Measurements from ENCODE around the gene MED13L. TPM values are rescaled to one million over a fixed set of nuclear protein-coding genes. Genes with fewer than 3 reads are reported as not detected.
A peak's percentile ranks its signal among the peaks of the same experiment; 100 is the strongest.

The MED13L gene
- total RNA-seq, 1 donor from 2014 or later: 117 TPM

DNA sequence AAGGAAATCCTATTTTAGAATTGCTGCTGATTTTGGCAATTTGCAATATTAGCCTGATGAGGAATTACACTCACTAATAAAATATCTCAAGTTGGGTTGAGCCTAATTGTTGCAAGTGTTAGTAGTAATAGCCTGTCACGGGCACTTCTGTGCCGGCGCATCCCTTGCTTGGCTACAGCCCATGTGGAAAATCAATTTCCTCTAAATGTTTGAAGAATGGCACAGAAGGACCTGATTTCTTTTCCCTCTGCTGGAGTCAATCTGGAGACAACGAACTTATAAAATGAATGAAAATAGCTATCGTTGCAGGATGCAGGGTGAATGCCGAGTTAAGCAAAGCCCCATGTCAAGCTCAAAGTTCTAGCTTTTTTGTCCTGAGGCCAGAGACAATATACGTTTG, 31.2 kb upstream of the MED13L start:
- H3K4me1 ChIP-seq: peaks cover 0 to 7% of the 10 kb centered on the region in 2 donors
- H3K36me3 ChIP-seq: no peaks in the 10 kb centered on the region
- H3K4me3 ChIP-seq: no peak overlapping the region
- intact Hi-C loops (cut with DNase I): no loop called here
- DNase-seq (ENCODE audit: low spot score in 2 of 2): peak in 1 of 2 donors; percentile 47
- H3K9me3 ChIP-seq: peaks cover 0 to 5% of the 10 kb centered on the region in 2 donors
- no peaks in the 10 kb centered on the region for H3K27me3 ChIP-seq
- H3K27ac ChIP-seq: no peak overlapping the region
- TF ChIP-seq CTCF (IDR thresholded peaks at IDR 0.05): no peak

- no peak overlapping the region for H3K27ac ChIP-seq
- intact Hi-C loops (cut with DNase I): no loop called here
- no peak overlapping the region for H3K4me3 ChIP-seq
- peaks cover 0 to 5% of the 10 kb centered on the region in 2 donors for H3K9me3 ChIP-seq
- no peak for DNase-seq (ENCODE audit: low spot score in 2 of 2)
- H3K27me3 ChIP-seq: no peaks in the 10 kb centered on the region
- H3K4me1 ChIP-seq: peaks cover 0 to 9% of the 10 kb centered on the region in 2 donors
- H3K36me3 ChIP-seq: no peaks in the 10 kb centered on the region
- TF ChIP-seq CTCF (IDR thresholded peaks at IDR 0.05): no peak
Measured at GRCh38 chr12:116306968-116307367, 29.5 kb upstream of the MED13L start.

GRCh38 chr12:116306506-116306905, 29.0 kb upstream of the MED13L start:
- peaks cover 0 to 9% of the 10 kb centered on the region in 2 donors for H3K4me1 ChIP-seq
- no peaks in the 10 kb centered on the region for H3K36me3 ChIP-seq
- DNase-seq (ENCODE audit: low spot score in 2 of 2): no peak
- no peak overlapping the region for H3K27ac ChIP-seq
- peaks cover 0 to 5% of the 10 kb centered on the region in 2 donors for H3K9me3 ChIP-seq
- no peak overlapping the region for H3K4me3 ChIP-seq
- TF ChIP-seq CTCF (IDR thresholded peaks at IDR 0.05): no peak
- intact Hi-C loops (cut with DNase I): no loop called here
- H3K27me3 ChIP-seq: no peaks in the 10 kb centered on the region

GRCh38 chr12:116304621-116305020, 27.1 kb upstream of the MED13L start:
- TF ChIP-seq CTCF (IDR thresholded peaks at IDR 0.05): no peak
- intact Hi-C loops (cut with DNase I): no loop called here
- Histone ChIP-seq H3K27me3 (no peaks in the 10 kb centered on the region), H3K9me3 (peaks cover 0 to 4% of the 10 kb centered on the region in 2 donors), H3K27ac (no peak overlapping the region), H3K36me3 (no peaks in the 10 kb centered on the region), H3K4me1 (peaks cover 2 to 14% of the 10 kb centered on the region in 2 donors), H3K4me3 (no peak overlapping the region)
- DNase-seq (ENCODE audit: low spot score in 2 of 2): no peak

- Histone ChIP-seq H3K27ac (peak overlapping the region; percentile 9 to 42), H3K4me3 (no peak overlapping the region), H3K9me3 (no peaks in the 10 kb centered on the region), H3K36me3 (no peaks in the 10 kb centered on the region), H3K4me1 (peaks cover 2 to 21% of the 10 kb centered on the region in 2 donors), H3K27me3 (no peaks in the 10 kb centered on the region)
- TF ChIP-seq CTCF (IDR thresholded peaks at IDR 0.05): no peak
- DNase-seq (ENCODE audit: low spot score in 2 of 2): peak in 1 of 2 donors; percentile 72
- intact Hi-C loops (cut with DNase I): no loop called here
Measured at GRCh38 chr12:116303929-116304328, 26.4 kb upstream of the MED13L start.

DNA sequence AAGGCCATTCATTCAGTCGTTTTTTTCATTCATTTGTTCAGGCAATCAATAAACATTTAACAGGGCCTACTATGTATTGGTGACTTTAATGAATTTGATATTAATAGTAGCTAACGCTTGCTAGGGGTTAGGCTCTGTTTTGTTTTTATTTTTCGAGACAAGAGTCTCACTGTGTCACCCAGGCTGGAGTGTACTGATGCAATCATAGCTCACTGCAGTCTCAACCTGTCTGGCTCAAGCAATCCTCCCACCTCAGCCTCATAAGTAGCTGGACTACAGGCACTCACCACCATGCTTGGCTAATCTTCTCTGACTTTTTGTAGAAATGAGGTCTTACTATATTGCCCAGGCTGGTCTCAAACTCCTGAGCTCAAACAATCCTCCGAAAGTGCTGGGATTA, 25.6 kb upstream of the MED13L start:
- H3K27me3 ChIP-seq: no peaks in the 10 kb centered on the region
- DNase-seq (ENCODE audit: low spot score in 2 of 2): peak in 1 of 2 donors; percentile 44
- no peak overlapping the region for H3K4me3 ChIP-seq
- H3K27ac ChIP-seq: no peak overlapping the region
- H3K4me1 ChIP-seq: peaks cover 2 to 19% of the 10 kb centered on the region in 2 donors
- no peaks in the 10 kb centered on the region for H3K9me3 ChIP-seq
- H3K36me3 ChIP-seq: no peaks in the 10 kb centered on the region
- intact Hi-C loops (cut with DNase I): no loop called here
- no peak for TF ChIP-seq CTCF (IDR thresholded peaks at IDR 0.05)

Measured in ascending aorta (tissue), 2 donors.